Measurements from ENCODE around the gene CACNB4.
"Not testable (repeated sequence)": the region's sequence is repeated elsewhere in the genome, so short reads cannot be mapped to it uniquely, and the experiment has no call there.

The CACNB4 gene

DNA sequence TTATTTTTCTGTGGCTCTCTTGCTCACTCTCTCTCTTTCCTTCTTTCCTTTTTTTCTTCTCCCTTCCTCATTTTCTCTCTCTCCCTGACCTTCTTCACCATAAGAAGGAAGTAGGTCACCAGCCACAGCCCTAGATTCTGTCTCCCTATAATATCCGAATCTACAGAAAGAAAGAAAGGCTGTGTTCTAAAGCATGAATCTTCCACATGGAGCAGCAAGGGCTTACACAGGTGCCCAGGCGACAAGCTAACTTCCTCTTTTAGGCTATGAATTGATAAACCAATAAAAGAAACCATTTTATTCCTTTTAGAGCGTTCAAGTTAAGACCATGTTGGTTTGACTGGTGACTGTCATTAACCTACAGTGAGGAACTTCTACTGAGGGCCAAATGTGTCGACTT, 49.3 kb downstream of the CACNB4 start:
- DNase-seq: no peak

DNA sequence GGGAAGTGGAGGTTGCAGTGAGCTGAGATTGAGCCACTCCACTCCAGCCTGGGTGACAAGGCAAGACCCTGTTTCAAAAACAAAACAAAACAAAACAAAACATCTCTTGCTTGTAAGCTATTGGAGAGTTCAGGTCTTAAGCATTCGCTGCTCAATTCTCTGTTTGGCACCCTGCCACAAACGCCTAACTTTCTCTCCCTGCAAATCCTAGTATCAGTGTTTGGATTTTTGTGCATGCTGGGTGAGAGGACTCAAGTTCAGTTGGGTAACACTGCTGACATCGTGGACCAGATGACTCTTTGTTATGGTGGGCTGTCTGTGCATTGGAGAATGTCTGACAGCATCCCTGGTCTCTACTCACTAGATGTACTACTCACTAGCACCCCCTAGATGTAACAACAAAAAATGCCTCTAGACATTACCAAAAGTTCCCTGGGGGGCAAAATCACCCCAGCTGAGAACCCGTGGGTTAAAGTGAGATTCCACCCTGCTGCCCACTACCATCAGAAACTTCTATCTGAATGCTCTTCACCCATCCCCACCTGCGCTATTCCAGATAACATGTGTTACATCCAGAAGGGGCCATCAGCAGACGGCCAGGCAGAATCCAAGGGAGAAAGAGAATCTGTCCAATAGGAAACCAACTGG, 50.9 kb downstream of the CACNB4 start:
- no peak for DNase-seq

DNA sequence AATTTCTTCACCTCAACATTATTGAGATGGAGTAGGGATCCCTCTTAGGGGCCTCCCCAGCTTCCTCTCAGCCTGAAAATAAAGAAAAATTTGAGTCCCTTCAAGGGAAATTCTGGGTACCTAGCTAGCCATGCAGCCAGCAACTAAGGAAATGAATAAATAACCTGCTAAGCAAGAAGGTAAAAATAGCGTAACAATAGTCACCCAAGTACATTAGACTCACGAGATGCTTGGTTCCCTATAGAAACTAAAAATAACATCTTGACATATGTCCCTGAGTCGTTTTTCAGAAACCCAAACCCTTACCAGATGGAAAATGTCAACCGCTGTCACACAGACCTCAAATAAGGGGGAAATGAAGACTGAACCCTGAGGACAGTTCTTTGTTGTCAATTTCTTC, 51.9 kb downstream of the CACNB4 start:
- no peak for DNase-seq

DNA sequence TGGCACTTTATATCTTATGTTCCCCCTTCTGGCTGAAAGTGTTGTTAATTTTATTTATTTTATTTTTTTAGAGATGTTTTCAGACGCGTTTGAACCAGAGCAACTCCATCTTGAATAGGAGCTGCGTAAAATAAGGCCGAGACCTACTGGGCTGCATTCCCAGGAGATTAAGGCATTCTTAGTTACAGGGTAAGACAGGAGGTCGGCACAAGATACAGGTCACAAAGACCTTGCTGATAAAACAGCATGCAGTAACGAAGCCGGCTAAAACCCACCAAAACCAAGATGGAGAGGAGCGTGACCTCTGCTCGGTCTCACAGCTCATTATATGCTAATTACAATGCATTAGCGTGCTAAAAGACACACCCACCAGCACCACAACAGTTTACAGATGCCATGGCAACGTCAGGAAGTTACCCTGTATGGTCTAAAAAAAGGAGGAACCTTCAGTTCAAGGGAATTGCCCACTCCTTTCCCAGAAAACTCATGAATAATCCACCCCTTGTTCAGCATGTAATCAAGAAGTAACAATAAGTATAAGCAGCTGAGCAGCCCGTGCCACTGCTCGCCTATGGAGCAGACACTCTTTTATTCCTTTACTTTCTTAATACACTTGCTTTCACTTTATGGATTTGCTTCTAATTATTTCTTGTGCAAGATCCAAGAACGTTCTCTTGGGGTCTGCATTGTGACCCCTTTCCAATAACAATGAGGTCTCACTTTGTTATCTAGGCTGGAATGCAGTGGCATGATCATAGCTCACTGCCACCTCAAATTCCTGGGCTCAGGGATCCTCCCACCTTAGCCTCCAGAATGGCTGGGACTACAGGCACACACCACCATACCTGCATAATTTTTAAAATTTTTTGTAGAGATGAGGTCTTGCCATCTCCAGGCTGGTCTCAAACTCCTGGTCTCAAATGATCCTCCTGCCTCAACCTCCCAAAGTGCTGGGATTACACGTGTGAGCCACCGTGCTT, 55.9 kb downstream of the CACNB4 start:
- no peak for DNase-seq

DNA sequence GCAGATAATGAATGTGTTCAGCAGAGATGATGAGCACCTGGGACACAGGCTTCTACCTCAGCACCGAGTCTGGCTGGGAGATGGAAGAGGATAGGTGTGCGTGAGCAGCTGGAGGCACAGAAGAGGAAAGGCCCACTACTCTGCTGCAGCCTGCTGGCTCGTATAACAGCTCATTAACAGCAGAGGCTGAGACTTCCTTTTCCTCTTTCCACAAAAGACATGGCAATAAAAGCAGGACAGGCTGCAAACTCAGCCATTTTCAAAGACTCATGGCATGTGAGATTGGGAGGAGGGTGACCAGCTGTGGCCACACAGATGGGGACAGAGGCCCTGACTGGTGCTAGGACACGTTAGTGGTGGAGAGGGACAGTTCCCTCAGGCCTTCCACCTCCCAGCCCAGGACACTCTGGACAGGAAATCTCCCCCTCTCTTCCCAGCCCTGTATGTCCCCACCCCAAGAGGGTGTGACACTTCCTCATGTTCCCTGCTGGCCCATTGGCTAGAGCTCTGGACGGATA, 60.3 kb downstream of the CACNB4 start:
- no peak for DNase-seq

DNA sequence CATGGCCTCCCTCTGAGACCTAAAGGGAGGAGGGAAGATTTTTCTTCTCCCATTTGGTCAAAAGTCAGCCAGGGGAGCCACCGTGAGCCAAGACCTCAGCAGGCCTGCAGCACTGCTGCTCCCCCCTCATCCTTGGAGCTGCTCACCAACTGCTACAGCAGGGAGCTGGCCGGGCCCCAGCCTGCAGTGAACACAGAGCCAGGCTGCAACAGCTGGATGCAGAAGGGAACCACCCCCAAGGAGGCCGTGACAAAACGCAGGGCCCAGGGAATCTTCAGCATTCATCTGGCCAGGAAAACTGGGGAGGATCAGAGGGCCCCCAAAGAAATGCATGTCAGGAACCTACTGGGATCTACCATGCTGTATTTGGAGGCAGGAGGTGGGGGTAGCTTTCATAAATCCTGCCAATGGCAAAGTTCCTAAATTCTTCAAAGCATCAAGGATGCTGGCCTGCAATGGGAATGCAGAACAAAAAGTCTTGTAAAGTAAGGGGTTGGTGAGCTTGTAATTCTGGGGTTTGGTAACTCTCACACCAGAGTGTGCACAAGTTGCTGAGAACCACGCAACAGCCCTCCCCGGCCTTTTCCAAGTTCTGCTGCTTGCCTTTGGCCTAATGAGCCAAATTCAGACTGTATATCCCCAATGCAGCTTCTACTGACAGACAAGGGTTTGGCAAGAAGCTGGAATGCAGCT, 61.0 kb downstream of the CACNB4 start:
- no peak for DNase-seq

DNA sequence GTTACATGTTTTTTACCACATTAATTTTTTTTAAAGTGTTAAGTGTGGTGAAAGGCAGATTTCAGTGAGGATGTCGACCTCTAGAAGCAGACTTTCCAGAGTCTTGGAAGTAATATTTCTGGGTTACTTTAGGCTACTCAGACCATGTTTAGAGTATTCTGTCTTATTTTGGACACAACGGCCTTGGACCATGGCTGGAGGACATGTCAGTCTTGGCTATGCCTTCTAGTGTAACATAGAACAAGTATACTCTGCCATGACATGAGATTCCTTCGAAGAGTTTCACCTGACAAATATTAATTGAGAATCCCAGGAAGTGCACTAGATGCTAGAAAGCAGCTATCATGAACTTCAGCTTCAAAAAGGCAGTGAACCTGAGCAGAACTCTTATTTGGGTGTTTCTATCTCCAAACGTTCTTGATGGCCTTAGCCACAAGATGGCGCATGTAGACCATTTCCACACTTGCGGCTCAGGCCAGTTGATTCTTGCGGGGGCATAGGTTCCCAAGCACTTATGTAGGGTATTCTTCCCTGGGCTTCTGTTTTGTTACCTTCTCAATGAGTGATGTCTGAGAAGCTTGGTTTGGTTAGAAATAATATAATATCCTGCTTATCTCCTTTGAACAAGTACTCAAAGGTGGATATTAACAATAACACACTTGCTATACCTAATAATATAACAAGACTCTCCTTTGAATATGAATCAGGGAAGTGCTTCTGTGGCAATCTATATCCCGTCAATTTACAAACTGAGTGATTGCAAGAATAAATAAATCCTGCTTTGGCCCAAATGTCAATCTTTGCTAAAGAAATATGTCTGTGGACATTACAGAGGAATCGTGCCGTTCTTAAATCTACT, 62.0 kb downstream of the CACNB4 start:
- peak; percentile 5 to 18 (median 6) for DNase-seq

DNA sequence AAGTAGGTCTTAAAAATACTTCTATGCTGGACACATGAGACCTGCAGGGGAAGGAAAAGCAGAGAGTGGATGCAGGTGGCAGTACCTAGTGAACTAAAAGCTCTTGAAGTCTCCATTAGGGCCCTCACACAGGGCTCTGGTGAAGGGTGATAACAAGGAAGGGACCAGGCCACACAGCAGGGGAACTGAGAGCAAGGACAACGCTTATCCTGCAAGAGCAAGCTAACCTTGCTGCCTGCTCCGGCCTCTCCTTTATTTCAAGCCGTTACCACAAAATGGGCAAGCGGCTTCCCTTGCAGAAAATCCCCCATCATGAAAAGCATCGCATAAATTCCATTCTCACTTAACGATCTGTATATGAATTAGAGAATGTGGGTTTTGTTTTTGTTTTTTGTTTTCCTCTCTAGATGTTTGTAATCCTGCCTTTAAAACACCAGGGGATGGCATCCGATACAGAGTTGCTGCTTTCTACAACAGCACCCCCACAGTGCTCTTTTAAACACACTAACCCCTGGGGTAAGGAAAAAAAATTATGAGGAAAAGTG, 64.5 kb downstream of the CACNB4 start:
- DNase-seq: no peak

DNA sequence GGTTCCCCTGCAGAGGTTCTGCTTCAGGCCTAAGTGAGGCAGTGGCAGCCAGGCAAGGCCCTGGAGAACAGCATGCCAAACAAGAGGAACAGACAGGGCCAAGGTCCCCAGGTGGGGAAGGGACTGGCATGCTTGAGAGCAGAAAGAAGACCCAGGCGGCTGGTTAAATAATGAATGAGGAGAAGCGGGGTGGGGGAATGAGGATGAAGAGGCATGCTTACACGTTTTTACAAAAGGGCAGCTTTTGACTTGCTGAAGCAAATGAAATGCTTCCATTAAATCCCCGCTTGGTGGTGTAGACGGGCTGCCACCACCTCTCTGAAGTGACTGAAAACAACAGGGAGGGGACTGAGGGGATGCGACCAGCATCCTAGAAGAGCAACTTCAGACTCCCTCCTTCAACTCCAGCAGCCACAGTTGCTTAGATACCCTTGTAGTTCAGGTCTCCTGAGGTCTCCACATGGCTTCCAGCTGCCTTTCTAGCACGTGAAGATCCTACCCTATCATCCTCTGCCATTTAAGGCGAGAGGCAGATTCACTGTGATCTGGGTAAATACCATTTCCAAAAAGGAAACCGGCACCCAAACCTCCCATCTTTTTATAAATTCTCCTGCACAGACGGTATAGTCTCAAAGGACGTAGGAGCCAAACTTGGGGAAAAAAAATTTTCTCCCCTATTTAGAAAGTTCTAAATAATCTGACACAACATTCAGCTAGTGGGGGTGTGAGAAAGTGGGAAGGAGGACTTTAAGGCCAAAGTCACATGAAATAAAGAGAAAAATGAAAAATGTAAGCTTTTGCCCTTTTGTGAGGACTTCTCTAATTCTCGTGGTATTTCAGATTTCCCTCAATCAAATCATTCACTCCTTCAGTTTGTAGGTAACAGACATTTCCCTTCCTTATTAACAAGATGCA, 65.6 kb downstream of the CACNB4 start:
- no peak for DNase-seq

DNA sequence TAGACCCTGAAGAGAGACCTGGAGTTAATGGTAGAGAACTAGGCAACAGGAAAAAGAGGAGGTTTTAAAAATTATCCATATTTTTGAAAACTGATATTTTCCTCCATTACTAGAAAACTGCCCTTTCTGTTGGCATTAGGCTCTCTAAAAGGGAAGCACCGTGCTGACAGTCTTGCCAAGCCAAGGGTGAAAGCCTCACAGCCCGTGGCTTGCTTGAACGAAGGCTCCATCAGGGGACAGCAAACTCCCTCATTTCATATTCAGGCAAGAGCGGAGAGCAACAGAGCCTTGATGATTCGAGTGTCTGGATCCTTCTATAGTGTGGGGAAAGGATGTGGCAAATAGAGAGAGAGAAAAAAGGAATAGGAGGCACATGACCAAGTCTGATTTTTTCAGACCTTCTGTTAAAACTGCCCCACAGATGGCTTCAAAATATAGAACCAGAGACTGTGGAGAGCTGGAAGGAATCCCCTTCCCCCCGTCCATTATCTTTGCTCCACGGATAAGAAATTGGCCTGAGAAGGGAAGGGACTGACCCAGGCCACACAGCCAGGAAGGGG, 67.0 kb downstream of the CACNB4 start:
- no peak for DNase-seq

DNA sequence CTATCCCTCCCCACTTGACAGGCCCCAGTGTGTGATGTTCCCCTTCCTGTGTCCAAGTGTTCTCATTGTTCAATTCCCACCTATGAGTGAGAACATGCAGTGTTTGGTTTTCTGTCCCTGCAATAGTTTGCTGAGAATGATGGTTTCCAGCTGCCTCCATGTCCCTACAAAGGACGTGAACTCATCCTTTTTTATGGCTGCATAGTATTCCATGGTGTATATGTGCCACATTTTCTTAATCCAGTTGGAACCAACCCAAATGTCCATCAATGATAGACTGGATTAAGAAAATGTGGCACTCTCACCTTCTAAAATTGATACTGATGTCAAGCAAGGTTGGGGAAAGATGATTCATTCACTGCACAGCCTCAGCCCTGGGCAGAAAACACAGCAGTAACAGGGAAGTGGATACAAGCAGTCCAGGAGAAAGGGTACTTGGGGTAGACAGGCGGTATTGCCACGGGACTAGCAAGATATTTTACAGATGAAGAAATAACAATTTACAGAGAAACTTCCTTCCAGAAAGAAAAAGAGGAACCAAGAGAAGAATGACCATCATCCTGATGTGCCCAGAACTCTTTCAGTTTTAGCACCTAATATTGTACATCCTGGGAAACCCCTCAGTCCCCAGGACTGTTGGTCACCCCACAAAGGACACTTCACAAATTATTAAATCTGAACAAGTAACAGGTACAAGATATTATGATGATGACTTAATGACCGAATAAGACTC, 68.1 kb downstream of the CACNB4 start:
- DNase-seq: not testable (repeated sequence)

DNA sequence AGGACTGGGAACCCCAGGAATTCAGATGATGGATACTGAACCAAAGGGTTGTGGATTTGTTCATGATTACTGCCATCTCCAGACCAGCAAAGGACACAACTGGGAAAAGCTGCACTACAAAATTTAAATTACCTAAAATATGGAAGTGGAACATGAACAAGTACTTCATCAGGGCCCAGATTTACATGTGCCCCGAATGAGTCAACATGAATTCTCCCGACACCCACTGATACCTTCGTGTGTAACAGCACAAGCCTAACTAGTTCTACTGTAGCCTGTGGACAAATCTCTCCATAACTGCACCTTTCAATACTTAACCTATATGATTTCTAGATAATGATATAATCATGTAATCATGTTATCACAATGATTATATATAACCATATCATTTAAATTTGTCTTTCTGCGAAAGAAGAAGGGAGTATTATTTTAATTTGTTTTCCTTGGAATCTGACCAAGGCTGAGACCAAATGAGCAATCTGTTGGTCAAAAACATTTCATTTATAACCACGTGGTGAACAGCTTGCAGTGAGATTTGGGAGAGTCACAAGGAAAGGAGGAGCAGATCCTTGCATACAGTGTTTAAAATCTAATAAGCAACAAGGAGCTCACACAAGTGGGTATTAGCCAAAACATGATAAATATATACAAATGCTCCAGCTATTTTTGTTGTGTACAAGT, 70.5 kb downstream of the CACNB4 start:
- no peak for DNase-seq

DNA sequence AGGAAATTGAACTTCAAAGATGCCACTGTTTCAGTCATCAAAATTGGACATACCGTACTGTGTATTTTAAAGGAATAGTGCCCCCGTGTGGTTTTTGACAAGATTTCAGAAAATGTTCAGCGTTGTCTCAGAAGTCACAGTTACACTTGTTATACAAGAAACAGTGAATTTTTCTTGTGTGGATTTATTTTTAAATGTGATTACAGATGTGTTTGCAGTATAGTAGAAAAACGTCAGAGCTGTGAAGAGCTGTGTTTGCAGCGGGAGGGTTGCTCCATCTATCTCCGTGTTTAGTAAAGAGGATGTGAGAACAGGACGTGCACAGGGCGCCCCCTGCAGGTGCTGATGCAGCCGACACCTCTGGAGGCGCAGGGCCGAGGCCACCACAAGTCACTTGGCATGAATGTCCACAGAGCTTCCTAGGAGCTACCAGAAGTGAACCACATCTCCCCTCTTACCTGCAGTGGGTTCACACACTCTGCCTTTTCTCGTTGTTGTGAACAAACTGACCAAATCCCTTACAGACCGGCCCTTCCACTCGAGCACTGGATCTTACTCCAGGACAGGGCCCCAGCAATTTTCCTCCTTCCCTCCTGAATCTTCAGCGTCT, 73.1 kb downstream of the CACNB4 start:
- DNase-seq: peak; percentile 42 to 57 (median 53)

DNA sequence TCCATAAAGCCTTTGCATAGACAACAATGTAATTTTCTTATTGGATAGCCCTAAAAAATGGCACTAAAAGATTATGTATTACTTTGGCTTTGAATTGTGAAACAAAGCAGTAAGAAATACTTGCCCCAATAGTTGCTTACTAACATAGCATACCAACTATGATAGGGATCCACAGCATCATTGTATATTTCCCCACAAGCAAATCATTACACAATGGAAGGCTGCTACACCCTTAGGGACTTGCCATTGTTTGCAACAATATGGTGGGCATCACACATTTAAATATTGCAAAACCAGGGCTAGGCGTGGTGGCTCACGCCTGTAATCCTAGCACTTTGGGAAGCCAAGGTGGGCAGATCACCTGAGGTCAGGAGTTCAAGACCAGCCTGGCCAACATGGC, 74.4 kb downstream of the CACNB4 start:
- DNase-seq: no peak

DNA sequence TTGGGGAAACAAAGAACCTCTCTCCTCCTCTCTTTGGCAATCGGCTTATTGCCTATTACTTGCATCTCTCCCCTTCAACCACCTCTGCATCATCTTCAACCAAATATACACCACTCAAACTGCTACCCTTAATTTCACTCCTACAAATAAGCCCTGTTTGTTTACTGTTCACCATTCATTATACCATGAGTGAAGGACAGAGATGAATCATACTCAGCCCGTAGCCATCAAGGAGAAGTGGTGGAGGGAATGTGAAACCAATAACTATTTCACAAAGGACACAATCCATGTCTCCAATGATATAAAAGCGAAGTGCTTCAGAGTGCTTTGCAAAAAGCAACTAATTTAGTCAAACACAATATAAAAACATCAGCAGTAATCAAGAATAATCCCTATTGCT, 76.8 kb downstream of the CACNB4 start:
- DNase-seq: no peak

DNA sequence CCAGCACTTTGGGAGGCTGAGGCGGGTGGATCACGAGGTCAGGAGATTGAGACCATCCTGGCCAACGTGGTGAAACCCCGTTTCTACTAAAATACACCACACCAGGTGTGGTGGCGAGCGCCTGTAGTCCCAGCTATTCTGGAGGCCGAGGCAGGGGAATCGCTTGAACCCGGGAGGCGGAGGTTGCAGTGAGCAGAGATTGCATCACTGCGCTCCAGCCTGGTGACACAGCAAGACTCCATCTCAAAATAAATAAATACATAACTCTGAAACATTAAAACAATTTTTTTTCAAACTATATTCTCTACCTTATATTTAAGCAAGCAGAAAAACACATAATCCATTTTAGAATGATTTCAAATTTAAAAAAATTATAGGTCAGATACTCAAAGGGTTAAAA, 77.8 kb downstream of the CACNB4 start:
- DNase-seq: not testable (repeated sequence)

DNA sequence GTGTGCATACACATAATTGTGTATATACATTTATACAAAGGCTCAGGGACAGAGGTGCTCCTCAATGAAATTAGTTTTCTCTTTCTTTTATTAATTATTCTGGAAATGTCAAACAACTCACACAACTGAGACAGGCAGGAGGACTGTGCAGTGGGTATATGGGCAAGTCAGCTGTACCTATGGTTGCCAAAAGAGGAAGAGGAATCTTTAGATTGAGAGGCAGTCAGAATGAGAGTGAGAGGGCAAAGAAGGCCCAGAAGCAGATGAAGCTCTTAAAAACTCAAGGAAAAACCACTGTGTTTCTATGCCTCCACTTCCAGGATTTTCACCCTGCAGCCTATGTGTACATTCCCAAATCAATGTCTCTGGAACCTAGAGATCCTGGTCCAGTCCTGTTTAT, 79.1 kb downstream of the CACNB4 start:
- DNase-seq: no peak

DNA sequence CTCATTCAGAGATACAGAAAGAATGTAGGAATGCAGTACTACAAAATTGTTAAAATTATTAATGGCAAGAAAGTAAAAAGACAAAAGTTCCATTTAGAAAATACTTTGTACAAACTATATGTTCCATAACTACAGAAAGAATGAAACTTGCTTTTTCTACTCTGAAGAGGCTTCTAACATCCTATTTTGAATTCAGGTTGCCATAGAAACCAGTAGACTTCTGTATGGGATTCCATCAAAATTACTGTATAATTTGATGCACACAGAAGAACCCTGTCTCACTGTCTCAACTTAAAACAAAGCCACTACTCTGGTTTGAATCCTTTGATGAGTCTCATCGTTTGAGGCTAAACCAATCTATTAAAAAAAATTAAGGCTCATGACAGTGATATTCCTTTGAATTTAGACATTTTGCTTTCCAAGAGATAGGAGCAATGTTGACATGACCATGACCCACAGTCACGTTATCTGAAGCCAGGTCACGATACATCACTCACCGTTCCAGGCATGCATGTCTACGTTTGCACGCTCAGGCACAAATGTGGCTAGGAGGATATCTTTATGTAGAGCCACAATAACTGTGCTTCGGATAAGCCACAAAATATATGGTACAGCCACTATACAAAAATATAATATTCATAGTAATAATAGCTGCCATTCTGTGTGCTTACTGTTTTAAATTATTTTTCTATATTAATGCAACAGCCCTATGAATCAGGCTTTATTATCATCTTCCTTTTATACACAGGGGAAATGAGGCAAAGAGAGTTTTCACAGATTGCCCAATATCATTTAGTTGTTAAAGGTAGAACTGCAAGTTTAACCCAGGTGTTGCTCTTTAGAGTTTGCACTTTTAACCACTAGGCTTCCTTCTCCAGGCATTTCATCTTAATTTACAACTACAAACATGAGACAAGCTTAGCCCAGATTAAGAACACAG, 82.4 kb downstream of the CACNB4 start:
- no peak for DNase-seq
